Muscle of back (tissue), 11 donors: ENCODE measurements around the gene EDDM13. TPM values are rescaled to one million over a fixed set of nuclear protein-coding genes. Genes with fewer than 3 reads are reported as not detected.
A peak's percentile ranks its signal among the peaks of the same experiment; 100 is the strongest.
"Not testable (repeated sequence)": the region's sequence is repeated elsewhere in the genome, so short reads cannot be mapped to it uniquely, and the experiment has no call there.

Experiments used
- DNase-seq, 3 donors: peaks; one replicate each; pipeline versions ENCODE4 v3.0.0 to v3.0.0-alpha.2; 2013
- polyA plus RNA-seq, 10 donors: library from polyadenylated mRNA; unstranded; fragments of 120-200 nt; gene quantifications; one replicate each; pipeline ENCODE4 v1.2.1, GENCODE V29; 2013; ENCODE audit not compliant: insufficient read length in 10 of 10

Gene EDDM13
- polyA plus RNA-seq, 10 donors: 0.44 to 2.7 (median 1.3) TPM

DNA sequence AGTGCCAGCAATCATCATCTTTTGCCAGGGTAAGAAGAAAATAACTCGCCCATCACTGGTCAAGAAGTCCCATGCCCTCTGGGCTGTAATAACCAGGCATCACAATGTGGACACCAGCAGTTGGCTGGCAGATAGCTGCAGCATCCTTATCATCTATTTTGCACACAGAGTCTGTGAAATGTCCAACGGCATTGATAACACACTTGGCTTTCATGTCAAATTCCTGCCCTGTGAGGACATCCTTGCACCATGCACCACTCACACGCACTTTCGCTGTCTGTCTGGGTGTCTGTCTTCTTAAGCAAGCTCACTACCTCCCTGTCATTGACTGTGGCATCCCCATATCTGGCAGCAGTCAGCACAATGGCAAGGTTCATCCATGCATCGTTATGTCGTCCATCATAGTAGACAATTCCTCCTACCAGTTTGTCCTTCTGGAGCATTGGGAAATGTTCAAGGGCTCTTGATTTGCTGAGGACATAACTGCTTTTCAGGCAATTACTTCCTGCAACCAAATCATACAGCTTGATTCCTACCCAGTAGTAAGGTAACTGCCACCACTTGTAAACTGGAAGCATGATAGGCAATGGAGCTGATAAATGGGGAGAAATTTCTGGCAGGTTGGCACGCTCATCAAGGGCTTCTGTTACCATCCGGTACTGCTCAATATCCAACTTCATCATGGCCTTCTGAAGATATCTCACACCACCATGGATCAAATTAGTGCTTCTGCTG lies 48.9 kb downstream of the EDDM13 start:
- DNase-seq: no peak

DNA sequence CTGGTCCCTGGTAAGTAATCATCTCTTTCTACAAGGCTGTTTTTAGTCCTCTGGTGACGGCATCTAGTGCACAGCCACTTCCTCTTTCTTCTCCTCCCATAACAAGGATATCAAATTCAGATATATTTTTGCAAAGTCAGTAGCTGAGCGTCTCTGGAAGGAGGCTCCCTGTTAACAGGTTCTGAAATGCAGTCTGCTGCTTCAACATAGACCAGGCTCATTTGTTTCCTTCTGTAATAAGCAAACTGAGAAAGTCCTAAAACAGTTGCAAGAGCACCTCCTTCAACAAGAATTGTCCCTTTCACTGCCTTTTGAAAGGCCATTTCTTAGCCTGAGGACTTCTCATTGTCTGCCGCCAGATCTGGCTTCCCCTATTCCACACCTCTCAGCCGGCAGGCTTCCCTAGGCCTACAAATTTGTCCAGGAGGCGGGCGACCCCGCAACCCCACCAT lies 49.5 kb downstream of the EDDM13 start:
- peak in 1 of 3 donors; percentile 17 for DNase-seq

DNA sequence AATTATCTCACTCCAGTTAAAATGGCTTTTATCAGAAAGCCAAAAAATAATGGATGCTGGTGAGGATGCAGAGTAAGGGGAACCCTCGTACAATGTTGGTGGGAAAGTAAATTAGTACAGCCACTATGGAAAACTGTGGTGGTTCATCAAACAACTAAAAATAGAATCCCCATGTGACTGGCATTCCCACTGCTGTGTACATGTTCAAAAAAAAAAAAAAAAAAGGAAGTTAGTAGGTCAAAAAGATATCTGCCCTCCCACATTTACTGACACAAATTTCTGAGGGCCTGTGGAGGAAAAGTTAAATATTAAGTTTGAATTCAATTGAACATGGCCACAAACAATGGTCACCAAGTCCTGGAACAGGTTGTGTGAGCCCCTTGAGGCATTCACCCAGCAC lies 51.9 kb downstream of the EDDM13 start:
- DNase-seq: peak in 1 of 3 donors; percentile 12

DNA sequence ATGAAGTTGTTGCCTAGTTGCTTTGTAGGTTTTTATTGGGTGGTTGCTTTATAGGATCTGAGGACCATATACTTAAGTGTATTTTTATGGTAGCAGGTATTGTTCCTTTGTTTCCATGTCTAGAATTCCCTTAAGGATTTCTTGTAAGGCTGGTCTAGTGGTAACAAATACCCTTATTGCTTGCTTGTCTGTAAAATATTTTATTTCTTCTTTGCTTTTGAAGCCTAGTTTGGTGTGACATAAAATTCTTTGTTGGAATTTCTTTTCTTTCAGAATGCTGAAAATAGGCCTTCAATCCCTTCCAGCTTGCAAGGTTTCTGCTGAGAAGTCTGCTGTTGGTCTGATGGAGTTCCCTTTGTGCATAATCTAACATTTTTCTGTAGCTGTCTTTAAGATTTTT lies 60.1 kb downstream of the EDDM13 start:
- no peak for DNase-seq

DNA sequence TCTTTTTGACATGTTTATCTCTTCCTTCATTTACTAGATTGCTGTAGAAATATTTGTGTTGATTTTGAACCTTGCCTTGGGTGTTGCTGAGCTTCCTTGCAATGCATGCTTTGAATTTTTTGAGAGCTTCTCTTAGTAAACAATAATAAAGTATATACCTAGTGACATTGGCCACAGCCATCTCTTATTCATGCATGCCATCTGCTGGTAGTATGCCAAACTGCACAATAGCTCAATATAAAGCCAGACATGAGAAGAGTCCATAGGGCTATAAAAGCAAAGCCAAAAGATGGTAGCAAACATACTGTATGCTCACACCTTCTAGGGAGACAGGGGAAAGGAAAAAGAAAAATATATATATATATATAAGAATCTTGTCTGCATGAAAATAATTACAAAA lies 61.0 kb downstream of the EDDM13 start:
- DNase-seq: peak in 1 of 3 donors; percentile 12

DNA sequence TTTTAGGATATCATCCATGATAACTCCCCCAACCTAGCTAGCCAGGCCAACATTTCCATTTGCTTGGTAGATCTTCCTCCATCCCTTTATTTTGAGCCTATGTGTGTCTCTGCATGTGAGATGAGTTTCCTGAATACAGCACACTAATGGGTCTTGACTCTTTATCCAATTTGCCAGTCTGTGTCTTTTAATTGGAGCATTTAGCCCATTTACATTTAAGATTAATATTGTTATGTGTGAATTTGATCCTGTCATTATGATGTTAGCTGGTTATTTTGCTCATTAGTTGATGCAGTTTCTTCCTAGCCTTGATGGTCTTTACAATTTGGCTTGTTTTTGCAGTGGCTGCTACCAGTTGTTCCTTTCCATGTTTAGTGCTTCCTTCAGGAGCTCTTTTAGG lies 62.8 kb downstream of the EDDM13 start:
- DNase-seq: not testable (repeated sequence)

DNA sequence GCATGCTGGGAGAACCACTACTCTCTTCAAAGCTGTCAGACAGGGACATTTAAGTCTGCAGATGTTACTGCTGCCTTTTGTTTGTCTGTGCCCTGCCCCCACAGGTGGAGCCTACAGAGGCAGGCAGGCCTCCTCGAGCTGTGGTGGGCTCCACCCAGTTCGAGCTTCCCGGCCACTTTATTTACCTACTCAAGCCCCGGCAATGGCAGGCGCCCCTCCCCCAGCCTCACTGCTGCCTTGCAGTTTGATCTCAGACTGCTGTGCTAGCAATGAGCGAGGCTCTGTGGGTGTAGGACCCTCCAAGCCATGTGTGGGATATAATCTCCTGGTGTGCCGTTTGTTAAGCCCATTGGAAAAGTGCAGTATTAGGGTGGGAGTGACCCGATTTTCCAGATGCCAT lies 64.5 kb downstream of the EDDM13 start:
- not testable (repeated sequence) for DNase-seq

DNA sequence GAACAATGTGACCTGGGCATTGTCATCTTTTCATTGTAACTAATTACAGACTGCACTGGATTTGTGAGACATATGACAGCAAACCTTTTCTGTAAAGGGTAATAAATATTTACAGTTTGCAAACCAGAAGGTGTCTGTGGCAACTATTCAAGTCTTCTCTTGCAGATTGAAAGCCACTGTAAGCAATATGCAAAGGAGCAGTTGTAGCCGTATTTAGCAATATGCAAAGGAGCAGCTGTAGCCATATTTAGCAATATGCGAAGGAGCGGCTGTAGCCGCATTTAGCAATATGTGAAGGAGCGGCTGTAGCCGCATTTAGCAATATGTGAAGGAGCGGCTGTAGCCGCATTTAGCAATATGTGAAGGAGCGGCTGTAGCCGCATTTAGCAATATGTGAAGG lies 66.5 kb downstream of the EDDM13 start:
- not testable (repeated sequence) for DNase-seq

DNA sequence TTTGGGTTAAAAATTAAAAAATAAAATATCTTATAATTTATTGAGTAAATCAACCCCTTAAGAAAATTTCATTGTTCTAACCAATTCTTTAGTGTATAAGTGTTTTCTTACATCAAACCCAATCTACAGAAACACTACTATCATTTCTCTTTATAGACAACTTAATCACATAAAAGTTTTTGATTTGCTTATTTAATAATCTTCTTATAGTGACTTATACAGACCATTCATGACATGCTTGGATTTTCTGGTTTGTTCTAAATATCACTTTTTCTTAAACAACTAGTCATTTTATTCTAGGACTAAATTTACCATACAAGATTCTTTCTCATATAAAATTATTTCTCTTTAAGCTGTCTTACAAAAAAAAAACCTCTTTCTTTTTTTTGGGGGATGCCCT lies 69.4 kb downstream of the EDDM13 start:
- no peak for DNase-seq

DNA sequence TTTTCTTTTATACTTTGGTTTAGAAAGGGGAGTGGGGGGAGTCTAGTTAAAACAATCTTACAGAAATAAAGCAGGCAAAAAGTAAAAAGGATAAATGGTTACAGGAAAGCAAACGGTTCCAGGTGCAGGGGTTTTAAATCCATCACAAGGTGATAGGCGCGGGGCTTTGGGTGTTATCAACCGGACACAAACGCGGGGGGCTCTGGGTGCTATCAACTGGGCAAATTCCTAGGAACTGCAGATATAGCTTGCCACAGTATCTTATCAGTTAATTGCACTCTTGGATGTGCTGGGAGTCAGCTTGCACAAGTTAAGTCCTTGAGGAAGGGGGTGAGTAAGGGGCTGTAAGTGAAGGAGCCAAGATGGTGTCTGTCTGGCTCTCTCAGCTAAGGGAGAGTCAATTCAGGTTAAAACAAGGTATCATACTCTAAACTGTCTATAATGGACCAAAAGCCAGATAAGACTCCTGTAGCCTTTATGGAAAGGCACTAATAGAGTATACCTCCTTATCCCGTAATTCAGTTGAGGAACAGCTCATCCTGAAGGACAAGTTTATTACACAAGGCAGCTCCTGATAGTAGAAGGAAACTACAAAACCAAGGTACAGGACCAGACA lies 74.7 kb downstream of the EDDM13 start:
- no peak for DNase-seq

DNA sequence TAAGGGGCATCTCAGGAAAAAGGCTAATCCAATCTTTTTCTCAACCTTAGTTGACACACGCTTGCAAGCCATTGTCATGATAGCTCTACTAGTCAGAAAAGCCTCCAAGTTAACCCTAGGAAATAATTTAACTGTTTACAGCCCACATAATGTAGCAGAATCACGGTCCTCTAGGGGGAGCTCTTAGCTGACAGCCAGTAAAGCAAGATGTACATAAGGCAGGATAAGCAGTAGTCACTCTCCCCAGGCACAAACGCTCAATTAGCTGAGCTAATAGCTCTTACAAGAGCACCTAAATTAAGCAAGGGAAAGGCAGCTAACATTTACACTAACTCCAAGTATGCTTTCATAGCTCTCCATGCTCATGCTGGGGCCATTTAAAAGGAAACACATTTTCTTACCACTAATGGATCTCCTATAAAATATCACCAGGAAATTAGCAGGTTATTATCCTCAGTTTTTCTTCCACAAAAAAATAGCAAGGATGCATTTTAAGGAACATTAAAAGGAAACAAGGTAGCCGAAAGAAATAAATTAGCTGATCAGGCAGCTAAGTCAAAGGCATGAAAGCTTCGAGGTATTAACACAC lies 75.8 kb downstream of the EDDM13 start:
- no peak for DNase-seq

DNA sequence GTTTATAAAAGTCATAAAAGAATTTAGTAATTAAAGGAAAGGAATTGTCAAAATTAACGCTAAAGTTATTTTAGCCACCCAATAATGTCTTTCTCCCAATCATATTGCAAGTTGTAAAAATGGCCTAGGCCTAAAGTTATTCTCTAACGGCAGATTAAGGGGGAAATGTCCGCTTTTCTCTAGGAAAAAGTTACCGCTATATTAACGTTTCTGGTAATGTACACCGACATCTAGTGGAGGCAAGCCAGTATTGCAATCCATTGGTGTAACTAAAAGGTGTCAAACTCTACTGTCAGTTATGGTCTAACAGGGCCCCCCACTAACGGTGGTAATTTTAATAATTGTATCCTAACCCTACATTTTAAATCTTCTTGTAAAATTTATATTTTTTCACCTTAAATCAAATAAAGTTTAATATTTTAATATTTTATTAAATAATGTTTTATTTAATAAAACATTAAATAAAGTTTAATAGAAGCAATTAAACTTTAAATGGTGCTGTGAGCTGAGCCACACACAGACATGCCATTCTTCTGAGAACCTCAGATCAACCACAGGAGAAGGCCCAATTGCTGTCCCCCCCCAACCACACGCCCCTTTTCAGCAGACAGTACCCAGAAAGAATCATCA lies 78.0 kb downstream of the EDDM13 start:
- peak; percentile 38 to 63 (median 43) for DNase-seq

DNA sequence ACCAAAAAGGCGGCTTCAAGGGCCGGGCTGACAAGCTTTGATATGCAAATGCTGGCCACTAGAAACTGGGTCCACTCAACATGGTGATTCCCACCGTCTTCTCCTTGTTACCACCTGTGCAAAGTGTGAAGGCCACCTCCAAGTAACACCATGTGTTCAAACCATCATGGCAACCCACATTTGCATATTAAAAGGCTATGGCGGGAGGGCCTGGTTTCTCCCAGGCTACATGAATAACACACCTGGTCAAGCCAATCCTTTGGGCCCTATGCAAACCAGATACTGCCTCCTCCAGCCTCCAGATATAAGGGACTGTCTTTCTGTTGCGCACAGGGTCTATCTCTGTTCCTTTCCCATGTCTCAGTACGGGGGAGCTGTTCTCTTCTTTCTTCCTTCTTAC lies 78.7 kb downstream of the EDDM13 start:
- no peak for DNase-seq

DNA sequence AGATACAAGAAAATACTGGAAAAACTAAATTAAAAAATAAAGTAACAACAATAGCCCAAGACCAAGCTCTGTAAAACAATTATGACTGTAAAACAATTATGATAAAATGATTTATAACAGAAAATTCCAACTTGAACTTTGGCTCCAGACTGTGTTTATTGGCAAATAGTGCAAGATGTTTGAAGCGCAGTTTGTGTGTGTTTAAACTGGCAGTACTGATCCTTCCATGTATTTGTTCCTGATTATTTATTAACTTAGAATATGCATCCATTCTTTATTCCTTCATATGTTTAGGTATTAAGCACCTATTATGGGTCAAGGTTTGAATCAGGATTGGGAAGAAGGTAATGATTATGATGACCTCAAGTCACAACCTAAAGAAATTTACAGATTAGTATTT lies 83.0 kb downstream of the EDDM13 start:
- no peak for DNase-seq

DNA sequence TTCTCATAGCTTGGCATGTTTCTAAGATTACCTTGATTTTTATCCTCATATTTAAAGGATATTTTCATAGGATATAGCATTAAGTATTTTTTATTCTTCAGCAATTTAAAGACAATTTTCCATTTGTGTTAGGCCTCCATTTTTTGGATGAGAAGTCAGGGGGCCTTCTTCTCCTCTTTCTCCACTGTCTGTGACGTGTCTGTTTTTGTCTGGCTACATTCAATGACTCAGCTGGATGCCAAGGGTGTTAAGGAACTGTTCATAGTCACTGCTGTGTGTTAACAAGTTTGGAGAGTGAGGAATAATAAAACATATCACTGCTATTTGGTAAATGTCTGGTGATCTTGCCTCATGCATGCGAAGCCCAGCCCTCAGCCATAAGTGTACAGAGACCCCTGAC lies 84.4 kb downstream of the EDDM13 start:
- no peak for DNase-seq

Other genes starting within 250 kb of the EDDM13 start
- 10 to 100 TPM; 16.0 to 27.3 (median 18.9) TPM for gene ZNF787, start 151.5 kb upstream of the EDDM13 start, polyA plus RNA-seq
- gene ZNF444, start 131.5 kb upstream of the EDDM13 start, polyA plus RNA-seq: 10 to 100 TPM; 12.1 to 19.4 (median 15.5) TPM
- not detected for gene GALP, start 96.7 kb upstream of the EDDM13 start, polyA plus RNA-seq
- not detected for gene ZSCAN5B, start 75.0 kb upstream of the EDDM13 start, polyA plus RNA-seq
- gene ZSCAN5C, start 70.5 kb upstream of the EDDM13 start, polyA plus RNA-seq: not detected
- 1 to 10 TPM; 5.1 to 9.2 (median 7.0) TPM for gene ZSCAN5A, start 42.1 kb downstream of the EDDM13 start, polyA plus RNA-seq
- 1 to 10 TPM; 3.6 to 6.5 (median 5.2) TPM for gene ZNF582, start 120.8 kb downstream of the EDDM13 start, polyA plus RNA-seq
- 10 to 100 TPM in 1 of 10 donors, 1 to 10 TPM in 9; 6.2 to 10.5 (median 7.3) TPM for gene ZNF583, start 131.6 kb downstream of the EDDM13 start, polyA plus RNA-seq
- 10 to 100 TPM in 6 of 10 donors, 1 to 10 TPM in 4; 6.6 to 16.7 (median 11.1) TPM for gene ZNF667, start 204.6 kb downstream of the EDDM13 start, polyA plus RNA-seq
- 10 to 100 TPM in 7 of 10 donors, 1 to 10 TPM in 3; 8.0 to 23.6 (median 13.0) TPM for gene ZNF471, start 235.1 kb downstream of the EDDM13 start, polyA plus RNA-seq